GM06990 (cell line): ENCODE data around the gene EGLN2.
"Not testable (repeated sequence)": the region's sequence is repeated elsewhere in the genome, so short reads cannot be mapped to it uniquely, and the experiment has no call there.

ENCODE experiments used
- DNase-seq: peaks from one replicate; pipeline ENCODE4 v3.0.0-alpha.2; 2011; ENCODE audit not compliant: insufficient read length; ENCODE audit errors: extremely low read depth
- H3K27me3 ChIP-seq: replicated peaks from 2 replicates; pipeline ENCODE4 v1.6.0; 2011; ENCODE audit warnings: low read length; ENCODE audit not compliant: control insufficient read depth, insufficient read depth
- H3K36me3 ChIP-seq: 2 replicates; pipeline ENCODE4 v1.5.1; 2011; ENCODE audit warnings: low read length; ENCODE audit not compliant: control insufficient read depth, insufficient read depth
- H3K4me3 ChIP-seq: replicated peaks from 2 replicates; pipeline ENCODE4 v1.5.1; 2011; ENCODE audit warnings: low read depth, mild to moderate bottlenecking, control low read depth, low read length
- CTCF ChIP-seq: IDR thresholded peaks from 2 replicates; pipeline ENCODE4 v1.5.1; 2011; ENCODE audit warnings: low read length, control low read depth, mild to moderate bottlenecking, inconsistent platforms; ENCODE audit not compliant: insufficient read depth, poor library complexity, severe bottlenecking

EGLN2 gene

DNA sequence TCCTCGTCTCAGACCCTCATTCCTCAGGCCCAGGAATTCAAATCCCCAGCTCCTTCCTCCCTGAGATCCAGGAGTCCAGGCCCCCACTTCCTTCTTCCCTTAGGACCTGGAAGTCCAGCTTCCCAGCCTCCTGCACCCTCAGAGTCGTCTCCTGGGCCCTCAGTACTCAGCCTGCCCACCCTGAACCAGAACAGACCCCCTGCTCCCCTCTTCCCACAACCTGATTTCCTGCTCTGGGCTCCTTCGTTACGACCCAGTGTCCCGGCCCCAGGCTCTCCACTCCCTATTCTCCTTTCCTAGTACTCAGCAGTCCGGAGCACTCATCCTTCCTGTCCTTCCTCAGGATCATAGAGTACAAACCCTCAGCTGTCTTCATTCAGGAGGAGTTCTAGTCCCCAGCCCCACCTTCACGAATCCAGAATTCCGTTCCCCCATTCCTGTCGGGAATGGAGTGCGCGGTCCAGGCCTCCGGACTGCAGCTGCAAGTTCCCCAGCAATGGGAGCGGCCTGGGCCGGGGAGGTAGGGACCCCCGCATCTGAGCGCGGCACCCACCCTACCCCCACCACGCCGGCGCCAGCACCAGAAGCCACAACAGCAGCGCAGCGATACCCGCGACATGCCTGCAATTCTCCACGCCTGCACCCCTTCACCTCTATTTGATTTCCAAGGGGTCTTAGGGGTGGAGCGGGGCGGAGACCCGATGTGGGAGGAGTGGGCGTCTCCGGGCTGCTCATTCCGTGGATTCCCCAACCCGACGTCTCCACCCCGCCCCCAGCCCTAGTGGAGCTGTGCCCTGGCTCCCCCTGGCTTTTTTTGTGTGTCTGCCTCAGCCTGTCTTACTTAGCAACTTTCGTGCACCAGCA is 12.7 kb downstream of the EGLN2 start:
- no peak for TF ChIP-seq CTCF
- H3K4me3 ChIP-seq: no peak overlapping the region
- H3K27me3 ChIP-seq: no peaks in the 10 kb centered on the region
- peaks cover 19% of the 10 kb centered on the region for H3K36me3 ChIP-seq
- no peak for DNase-seq

DNA sequence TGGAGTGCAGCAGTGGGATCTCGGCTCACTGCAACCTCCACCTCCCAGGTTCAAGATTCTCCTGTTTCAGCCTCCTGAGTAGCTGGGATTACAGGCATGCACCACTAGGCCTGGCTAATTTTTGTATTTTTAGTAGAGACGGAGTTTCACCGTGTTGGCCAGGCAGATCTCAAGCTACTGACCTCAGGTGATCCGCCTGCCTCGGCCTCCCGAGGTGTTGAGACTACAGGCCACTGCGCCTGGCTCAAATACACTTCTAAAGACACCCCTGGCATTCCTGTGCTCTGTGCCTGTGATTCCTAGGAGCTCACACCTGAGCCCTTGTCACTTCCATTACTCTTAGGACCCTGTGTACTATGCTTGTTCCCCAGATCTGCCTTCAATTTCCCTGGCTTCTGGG is 13.6 kb downstream of the EGLN2 start:
- H3K27me3 ChIP-seq, DNase-seq, H3K4me3 ChIP-seq: not testable (repeated sequence)
- peaks cover 15% of the 10 kb centered on the region for H3K36me3 ChIP-seq

DNA sequence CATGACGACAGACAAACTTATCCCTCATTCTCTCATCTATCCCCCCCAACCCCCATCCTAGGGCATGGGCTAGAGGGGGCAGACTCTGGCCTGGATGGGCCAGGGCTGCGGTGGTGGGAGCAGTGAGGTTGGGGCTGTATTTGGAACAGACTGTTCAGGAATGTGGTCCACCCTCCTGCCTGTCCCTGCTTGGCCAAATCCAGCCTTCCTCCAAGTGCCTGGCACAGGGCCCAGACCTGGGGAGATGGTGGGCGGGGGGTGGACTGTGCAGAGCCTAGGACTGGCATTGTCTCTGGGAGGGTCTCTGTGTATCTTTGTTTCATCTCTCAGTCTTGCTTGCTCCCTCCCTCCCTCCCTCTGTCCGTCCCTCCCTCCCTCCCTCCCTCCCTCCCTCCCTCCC is 14.2 kb downstream of the EGLN2 start:
- Histone ChIP-seq H3K4me3 (no peak overlapping the region), H3K36me3 (peaks cover 10% of the 10 kb centered on the region), H3K27me3 (no peaks in the 10 kb centered on the region)
- no peak for TF ChIP-seq CTCF
- no peak for DNase-seq

- no peak for DNase-seq
- no peaks in the 10 kb centered on the region for H3K36me3 ChIP-seq
- H3K27me3 ChIP-seq: no peaks in the 10 kb centered on the region
- no peak overlapping the region for H3K4me3 ChIP-seq
- TF ChIP-seq CTCF: no peak
These were observed 16.2 kb downstream of the EGLN2 start for GRCh38 chr19:40815223-40815622.

DNA sequence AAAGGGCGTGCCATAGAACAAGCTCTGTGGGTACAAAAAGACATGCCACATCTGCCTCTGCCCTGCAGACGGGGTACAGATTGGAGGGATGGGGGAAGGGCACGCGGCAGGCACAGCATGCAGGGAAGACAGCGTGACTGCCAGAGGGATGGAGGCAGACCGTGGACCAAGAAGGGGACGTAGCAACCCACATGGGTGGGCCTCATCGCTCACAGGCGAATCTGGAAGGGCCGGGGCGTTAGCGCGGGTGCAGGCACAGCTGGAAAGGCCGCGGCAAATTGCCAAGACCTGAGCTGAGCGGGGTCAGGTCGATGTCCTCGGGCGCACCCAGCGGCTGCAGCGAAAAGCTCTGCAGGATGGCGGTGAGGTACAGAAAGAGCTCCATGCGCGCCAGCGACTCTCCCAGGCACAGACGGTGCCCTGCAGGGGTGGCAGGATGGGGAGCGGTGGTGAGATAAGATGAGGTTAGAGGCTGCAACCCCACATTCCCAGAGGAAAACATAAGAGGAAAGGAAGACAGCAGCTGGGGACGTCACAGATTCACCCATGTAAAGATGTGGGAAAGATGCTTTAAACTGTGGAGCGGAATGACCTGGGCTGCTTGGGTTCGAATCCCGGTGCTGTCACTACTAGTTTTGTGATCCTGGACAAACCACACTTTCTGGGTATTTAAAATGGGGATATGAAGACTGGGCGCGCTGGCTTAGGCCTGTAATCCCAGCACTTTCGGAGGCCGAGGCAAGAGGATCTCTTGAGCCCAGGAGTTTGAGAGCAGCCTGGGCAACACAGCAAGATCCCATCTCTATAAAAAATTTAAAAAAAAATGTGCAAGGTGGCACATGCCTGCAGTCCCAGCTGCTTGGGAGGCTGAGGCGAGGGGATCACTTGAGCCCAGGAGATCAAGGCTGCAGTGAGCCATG is 19.7 kb downstream of the EGLN2 start:
- H3K36me3 ChIP-seq, H3K27me3 ChIP-seq: not testable (repeated sequence)
- peak; percentile 70 for DNase-seq
- TF ChIP-seq CTCF: peak; percentile 57
- H3K4me3 ChIP-seq: peak overlapping the region; percentile 44
